ENCODE measurements around the gene TMEM132E. TPM values are rescaled to one million over a fixed set of nuclear protein-coding genes. Genes with fewer than 3 reads are reported as not detected.

TMEM132E gene
- total RNA-seq, 3 donors from 2014 or later (not counting 1 experiment from before 2014, with no cell fraction given), result 0.05 to 0.08 TPM; not detected in 1

GRCh38 chr17:34616148-34616547 is 36.8 kb downstream of the TMEM132E start:
- H3K27me3 Mint-ChIP-seq (ENCODE audit: low read depth in 2 of 2), result peaks cover 19 to 29% of the 10 kb centered on the region in 2 donors
- no peaks in the 10 kb centered on the region for H3K27me3 ChIP-seq (ENCODE audit: control insufficient read depth, insufficient read depth, low read length)
- DNase-seq (no peak), ATAC-seq (no peak)
- no peaks in the 10 kb centered on the region for H3K36me3 Mint-ChIP-seq
- no peak overlapping the region for H3K27ac ChIP-seq (ENCODE audit: low read length)
- H3K27ac Mint-ChIP-seq, result no peak overlapping the region
- H3K4me3 Mint-ChIP-seq, result no peak overlapping the region
- intact Hi-C loops (cut with micrococcal nuclease), result no loop called here
- no peaks in the 10 kb centered on the region for H3K36me3 ChIP-seq (ENCODE audit: control insufficient read depth, insufficient read depth, low read length)
- 34% methylated on average over 2 of the region's 3 CpGs for WGBS (ENCODE audit: insufficient coverage)
- H3K4me1 ChIP-seq (ENCODE audit: control insufficient read depth, insufficient read depth, low read length), result no peaks in the 10 kb centered on the region
- peaks cover under 1% of the 10 kb centered on the region for H3K9me3 ChIP-seq (ENCODE audit: control insufficient read depth, insufficient read depth, low read length)
- H3K9me3 Mint-ChIP-seq, result no peaks in the 10 kb centered on the region
- TF ChIP-seq CTCF (IDR thresholded peaks at IDR 0.05), result no peak
- H3K4me1 Mint-ChIP-seq, result no peaks in the 10 kb centered on the region
- no peak overlapping the region for H3K4me3 ChIP-seq (ENCODE audit: low read length)

- ATAC-seq (no peak), DNase-seq (no peak)
- Mint-ChIP-seq H3K27me3 (ENCODE audit: low read depth in 2 of 2) (peaks cover 24 to 29% of the 10 kb centered on the region in 2 donors), H3K36me3 (no peaks in the 10 kb centered on the region), H3K4me1 (no peaks in the 10 kb centered on the region), H3K4me3 (no peak overlapping the region), H3K27ac (no peak overlapping the region), H3K9me3 (no peaks in the 10 kb centered on the region)
- WGBS (ENCODE audit: insufficient coverage), result 53% methylated on average over 3 of the region's 4 CpGs
- Histone ChIP-seq H3K4me1 (ENCODE audit: control insufficient read depth, insufficient read depth, low read length) (no peaks in the 10 kb centered on the region), H3K36me3 (ENCODE audit: control insufficient read depth, insufficient read depth, low read length) (no peaks in the 10 kb centered on the region), H3K27ac (ENCODE audit: low read length) (no peak overlapping the region), H3K4me3 (ENCODE audit: low read length) (no peak overlapping the region), H3K9me3 (ENCODE audit: control insufficient read depth, insufficient read depth, low read length) (no peaks in the 10 kb centered on the region), H3K27me3 (ENCODE audit: control insufficient read depth, insufficient read depth, low read length) (no peaks in the 10 kb centered on the region)
- no peak for TF ChIP-seq CTCF (IDR thresholded peaks at IDR 0.05)
- intact Hi-C loops (cut with micrococcal nuclease), result no loop called here
Observed at GRCh38 chr17:34617398-34617797, 38.0 kb downstream of the TMEM132E start.

GRCh38 chr17:34619687-34620217 is 40.4 kb downstream of the TMEM132E start:
- DNase-seq (no peak), ATAC-seq (no peak)
- Histone ChIP-seq H3K36me3 (ENCODE audit: control insufficient read depth, insufficient read depth, low read length) (no peaks in the 10 kb centered on the region), H3K9me3 (ENCODE audit: control insufficient read depth, insufficient read depth, low read length) (no peaks in the 10 kb centered on the region), H3K4me1 (ENCODE audit: control insufficient read depth, insufficient read depth, low read length) (no peaks in the 10 kb centered on the region), H3K4me3 (ENCODE audit: low read length) (no peak overlapping the region), H3K27ac (ENCODE audit: low read length) (no peak overlapping the region), H3K27me3 (ENCODE audit: control insufficient read depth, insufficient read depth, low read length) (peaks cover 3% of the 10 kb centered on the region)
- H3K4me1 Mint-ChIP-seq, result no peaks in the 10 kb centered on the region
- no peak overlapping the region for H3K27ac Mint-ChIP-seq
- 75% methylated on average over 3 of the region's 3 CpGs for WGBS (ENCODE audit: insufficient coverage)
- intact Hi-C loops (cut with micrococcal nuclease), result no loop called here
- peaks cover 31 to 38% of the 10 kb centered on the region in 2 donors for H3K27me3 Mint-ChIP-seq (ENCODE audit: low read depth in 2 of 2)
- no peak for TF ChIP-seq CTCF (IDR thresholded peaks at IDR 0.05)
- H3K4me3 Mint-ChIP-seq, result no peak overlapping the region
- no peaks in the 10 kb centered on the region for H3K36me3 Mint-ChIP-seq
- H3K9me3 Mint-ChIP-seq, result no peaks in the 10 kb centered on the region

- Histone ChIP-seq H3K36me3 (ENCODE audit: control insufficient read depth, insufficient read depth, low read length) (no peaks in the 10 kb centered on the region), H3K4me3 (ENCODE audit: low read length) (no peak overlapping the region), H3K9me3 (ENCODE audit: control insufficient read depth, insufficient read depth, low read length) (no peaks in the 10 kb centered on the region), H3K27ac (ENCODE audit: low read length) (no peak overlapping the region), H3K4me1 (ENCODE audit: control insufficient read depth, insufficient read depth, low read length) (no peaks in the 10 kb centered on the region), H3K27me3 (ENCODE audit: control insufficient read depth, insufficient read depth, low read length) (peaks cover 10% of the 10 kb centered on the region)
- no peak for TF ChIP-seq CTCF (IDR thresholded peaks at IDR 0.05)
- ATAC-seq, result no peak
- H3K4me3 Mint-ChIP-seq, result no peak overlapping the region
- 86% methylated on average over 3 of the region's 5 CpGs for WGBS (ENCODE audit: insufficient coverage)
- H3K9me3 Mint-ChIP-seq, result no peaks in the 10 kb centered on the region
- H3K27me3 Mint-ChIP-seq (ENCODE audit: low read depth in 2 of 2), result peaks cover 37 to 45% of the 10 kb centered on the region in 2 donors
- no peak overlapping the region for H3K27ac Mint-ChIP-seq
- DNase-seq, result no peak
- intact Hi-C loops (cut with micrococcal nuclease), result no loop called here
- H3K4me1 Mint-ChIP-seq, result no peaks in the 10 kb centered on the region
- H3K36me3 Mint-ChIP-seq, result no peaks in the 10 kb centered on the region
Observed at GRCh38 chr17:34620458-34620857, 41.1 kb downstream of the TMEM132E start.
